Measurements from ENCODE around the gene SETBP1.

- no peak for TF ChIP-seq POLR2A (IDR thresholded peaks at IDR 0.05; ENCODE audit: low read depth, low read length)
- no peak for TF ChIP-seq POLR2AphosphoS5 (IDR thresholded peaks at IDR 0.05; ENCODE audit: low read depth, low read length)
- TF ChIP-seq TAF1 (IDR thresholded peaks at IDR 0.05; ENCODE audit: borderline replicate concordance, low read depth, low read length) = no peak
Observed at GRCh38 chr18:44997174-44997573, 316.5 kb downstream of the SETBP1 start.
